Esophagus muscularis mucosa (tissue), 4 donors: ENCODE results near the gene RASAL2. TPM values are rescaled to one million over a fixed set of nuclear protein-coding genes. Genes with fewer than 3 reads are reported as not detected.

ENCODE experiments used
- DNase-seq: peaks from one replicate; pipeline ENCODE4 v3.0.0-alpha.2; 2017; ENCODE audit errors: extremely low spot score
- H3K27ac ChIP-seq, 4 donors: fragments of 200-600 bp; sonication (generic); replicated peaks in 1 of 4; 1 replicate in 3 of 4; 2 replicates in 1 of 4; pipeline ENCODE4 v1.5.1; 2016 to 2019; ENCODE audit warnings: mild to moderate bottlenecking in 1 of 4
- H3K27me3 ChIP-seq, 4 donors: fragments of 200-600 bp; sonication (generic); one replicate each; pipeline versions ENCODE4 v1.5.1 to v1.6.0; 2016 to 2019
- H3K36me3 ChIP-seq, 4 donors: fragments of 200-600 bp; sonication (generic); one replicate each; pipeline ENCODE4 v1.5.1; 2016 to 2019
- H3K4me1 ChIP-seq, 4 donors: fragments of 200-600 bp; sonication (generic); one replicate each; pipeline ENCODE4 v1.5.1; 2016 to 2019
- H3K4me3 ChIP-seq, 4 donors: fragments of 200-600 bp; sonication (generic); 1 replicate in 2 of 4; 2 replicates in 2 of 4; pipeline ENCODE4 v1.5.1; 2016 to 2019; ENCODE audit warnings: mild to moderate bottlenecking in 4 of 4, moderate library complexity in 1 of 4
- H3K9me3 ChIP-seq, 4 donors: fragments of 200-600 bp; sonication (generic); 1 replicate in 3 of 4; 2 replicates in 1 of 4; pipeline ENCODE4 v1.5.1; 2016 to 2019
- EP300 ChIP-seq: sonication (generic); formaldehyde crosslinking; IDR thresholded peaks from one replicate; pipeline ENCODE4 v1.6.1; 2017; ENCODE audit warnings: antibody characterized with exemption
- POLR2A ChIP-seq: fragments of 450-650 bp; IDR thresholded peaks from one replicate; pipeline ENCODE4 v1.6.1; 2017; ENCODE audit warnings: antibody characterized with exemption, moderate library complexity, mild to moderate bottlenecking, low read depth
- POLR2AphosphoS5 ChIP-seq, 2 donors: sonication (generic); formaldehyde crosslinking; IDR thresholded peaks; one replicate each; pipeline ENCODE4 v1.6.1; 2017; ENCODE audit warnings: antibody characterized with exemption in 2 of 2
- whole genome bisulfite sequencing: methylation state at CpG from one replicate; pipeline ENCODE4 v1.1.5; 2018; 5-methylcytosine and 5-hydroxymethylcytosine counted together
- intact Hi-C: fragments of 100-400 bp; cut with DNase I; formaldehyde crosslinking; loops from one replicate; pipeline ENCODE4 v1.15.1; 2023
- total RNA-seq, 4 donors: library from RNA; depleted of rRNA; stranded (reverse); fragments of >200 nt; gene quantifications; one replicate each; pipeline versions ENCODE4 v1.1.0 to v1.2.1, GENCODE V29; 2016
- TF ChIP-seq, protein P1 (sequence below), 3 experiments: fragments of 200-600 bp in 2 of 3; fragments of 450-650 bp in 1 of 3; sonication (generic) in 2 of 3; IDR thresholded peaks; one replicate each; pipeline ENCODE4 v1.5.1; 2017 to 2019; ENCODE audit warnings: antibody characterized with exemption in 3 of 3, mild to moderate bottlenecking in 2 of 3, moderate library complexity in 1 of 3

RASAL2 gene
- total RNA-seq, 4 donors from 2014 or later: 11.6 to 30.0 (median 22.3) TPM

DNA sequence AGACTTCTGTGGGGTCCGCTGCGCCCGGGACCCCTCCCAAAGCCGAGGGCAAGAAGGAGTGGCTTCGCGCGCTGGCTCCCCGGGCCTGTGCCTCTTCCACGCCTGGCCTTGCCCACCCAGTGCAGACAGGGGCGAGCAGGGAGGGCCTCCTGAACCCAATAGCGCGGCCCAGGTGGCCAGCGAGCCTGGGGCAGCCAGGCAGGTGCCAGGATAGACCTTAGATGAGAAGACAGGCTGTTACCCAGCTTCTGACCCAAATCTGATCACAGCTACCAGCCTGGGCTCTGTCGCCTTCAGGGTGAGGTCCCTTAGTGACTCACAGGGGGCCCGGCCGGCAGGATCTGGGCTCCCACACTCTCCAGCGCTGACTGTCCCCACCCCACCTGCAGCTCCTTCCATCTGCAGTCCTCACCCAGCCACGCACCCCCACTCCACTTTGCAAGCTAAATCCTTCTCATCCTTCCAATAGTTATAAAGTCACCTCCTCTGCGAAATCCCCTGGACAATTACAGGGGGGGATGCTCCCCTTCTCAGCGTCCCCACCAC is 393.2 kb downstream of the RASAL2 start:
- TF ChIP-seq POLR2AphosphoS5 (IDR thresholded peaks at IDR 0.05): no peak
- TF ChIP-seq, protein P1, sequence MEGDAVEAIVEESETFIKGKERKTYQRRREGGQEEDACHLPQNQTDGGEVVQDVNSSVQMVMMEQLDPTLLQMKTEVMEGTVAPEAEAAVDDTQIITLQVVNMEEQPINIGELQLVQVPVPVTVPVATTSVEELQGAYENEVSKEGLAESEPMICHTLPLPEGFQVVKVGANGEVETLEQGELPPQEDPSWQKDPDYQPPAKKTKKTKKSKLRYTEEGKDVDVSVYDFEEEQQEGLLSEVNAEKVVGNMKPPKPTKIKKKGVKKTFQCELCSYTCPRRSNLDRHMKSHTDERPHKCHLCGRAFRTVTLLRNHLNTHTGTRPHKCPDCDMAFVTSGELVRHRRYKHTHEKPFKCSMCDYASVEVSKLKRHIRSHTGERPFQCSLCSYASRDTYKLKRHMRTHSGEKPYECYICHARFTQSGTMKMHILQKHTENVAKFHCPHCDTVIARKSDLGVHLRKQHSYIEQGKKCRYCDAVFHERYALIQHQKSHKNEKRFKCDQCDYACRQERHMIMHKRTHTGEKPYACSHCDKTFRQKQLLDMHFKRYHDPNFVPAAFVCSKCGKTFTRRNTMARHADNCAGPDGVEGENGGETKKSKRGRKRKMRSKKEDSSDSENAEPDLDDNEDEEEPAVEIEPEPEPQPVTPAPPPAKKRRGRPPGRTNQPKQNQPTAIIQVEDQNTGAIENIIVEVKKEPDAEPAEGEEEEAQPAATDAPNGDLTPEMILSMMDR (IDR thresholded peaks at IDR 0.05): no peak
- TF ChIP-seq EP300: no peak
- TF ChIP-seq POLR2A: no peak
- no peak overlapping the region for H3K27ac ChIP-seq
- peak overlapping the region; percentile 39 to 46 (median 42) for H3K4me3 ChIP-seq

DNA sequence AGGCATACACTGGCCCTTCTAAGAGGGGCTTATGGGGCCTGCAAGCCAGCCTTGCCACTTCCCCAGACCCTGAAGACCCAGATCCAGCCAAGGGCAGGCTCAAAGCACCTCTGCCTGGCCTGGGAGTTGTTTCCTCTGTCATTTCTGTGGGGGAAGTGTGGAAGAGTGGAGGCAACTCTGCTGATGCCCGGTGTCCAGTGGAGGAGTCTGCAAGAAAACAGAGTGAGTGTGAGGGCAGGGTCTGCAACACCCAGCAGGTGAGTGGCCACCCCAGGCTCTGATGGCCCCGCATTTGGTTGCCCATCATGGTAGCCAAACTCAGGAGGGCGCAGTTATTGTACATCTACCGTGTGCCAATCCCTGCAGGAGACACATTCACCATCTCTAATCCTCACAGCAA is 394.5 kb downstream of the RASAL2 start:
- peak; percentile 83 for DNase-seq
- no peak overlapping the region for H3K27ac ChIP-seq
- TF ChIP-seq, protein P1 (IDR thresholded peaks at IDR 0.05): no peak
- TF ChIP-seq EP300 (no peak), POLR2A (no peak), POLR2AphosphoS5 (IDR thresholded peaks at IDR 0.05) (no peak)
- peaks cover 5 to 20% (median 18%) of the 10 kb centered on the region in 4 donors for H3K4me1 ChIP-seq
- H3K9me3 ChIP-seq: no peaks in the 10 kb centered on the region
- no peak overlapping the region for H3K4me3 ChIP-seq
- peaks cover 0 to 19% (median 0%) of the 10 kb centered on the region in 4 donors for H3K27me3 ChIP-seq
- intact Hi-C loops: no loop called here
- 93% methylated on average over 4 of the region's 4 CpGs for WGBS
- H3K36me3 ChIP-seq: no peaks in the 10 kb centered on the region

More for the DNA sequence above, 393.2 kb downstream of the RASAL2 start:
- no peaks in the 10 kb centered on the region for H3K36me3 ChIP-seq
- no peaks in the 10 kb centered on the region for H3K9me3 ChIP-seq
- DNase-seq: no peak
- H3K4me1 ChIP-seq: peaks cover 5 to 20% (median 18%) of the 10 kb centered on the region in 4 donors
- peaks cover 0 to 19% (median 0%) of the 10 kb centered on the region in 4 donors for H3K27me3 ChIP-seq
- 89% methylated on average over 6 of the region's 20 CpGs for WGBS
- intact Hi-C loops: no loop called here

DNA sequence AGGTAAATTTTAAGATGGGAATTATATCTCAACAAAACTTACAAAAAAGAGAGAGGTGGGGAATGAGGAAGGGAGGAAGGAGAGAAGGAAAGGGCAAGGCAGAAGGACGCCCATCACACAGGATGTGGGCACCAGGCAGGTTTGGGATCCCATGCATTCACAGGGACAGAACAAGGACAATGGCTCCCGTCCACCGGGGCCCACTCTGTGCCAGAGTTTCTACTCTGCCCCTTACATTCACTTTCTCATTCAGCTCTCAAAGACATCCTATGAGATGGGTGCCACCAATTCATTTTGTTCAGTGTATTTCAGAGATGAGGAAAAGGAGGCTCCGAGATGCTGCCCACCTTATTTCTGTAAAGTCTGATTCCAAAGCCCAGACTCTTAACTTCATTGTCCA is 395.5 kb downstream of the RASAL2 start:
- no peak for DNase-seq
- intact Hi-C loops: no loop called here
- Histone ChIP-seq H3K4me3 (no peak overlapping the region), H3K36me3 (no peaks in the 10 kb centered on the region), H3K9me3 (no peaks in the 10 kb centered on the region), H3K27me3 (peaks cover 0 to 19% (median 0%) of the 10 kb centered on the region in 4 donors), H3K4me1 (peaks cover 5 to 20% (median 18%) of the 10 kb centered on the region in 4 donors), H3K27ac (no peak overlapping the region)
- TF ChIP-seq POLR2AphosphoS5 (IDR thresholded peaks at IDR 0.05): no peak
- TF ChIP-seq POLR2A: no peak
- no peak for TF ChIP-seq EP300
- TF ChIP-seq, protein P1 (IDR thresholded peaks at IDR 0.05): no peak
- 92% methylated on average over 4 of the region's 4 CpGs for WGBS

DNA sequence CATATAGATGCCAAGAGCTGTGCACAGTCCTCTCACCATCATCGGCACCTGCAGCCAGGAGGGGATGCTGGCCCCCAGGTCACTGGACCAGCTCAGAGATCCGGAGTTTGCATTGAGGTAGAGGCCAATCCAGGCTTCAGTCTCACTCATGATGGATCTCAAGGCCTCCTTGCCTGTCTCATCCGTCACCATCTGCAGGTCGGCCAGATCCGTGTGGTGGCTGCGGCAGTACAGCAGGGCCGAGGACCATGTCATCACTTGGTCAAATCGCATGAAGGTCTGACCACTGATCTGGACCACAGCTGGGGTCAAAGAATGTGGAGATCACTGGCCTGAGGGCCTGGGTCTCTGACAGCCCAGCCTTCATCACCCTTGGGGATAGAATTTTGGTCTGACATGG is 396.2 kb downstream of the RASAL2 start:
- intact Hi-C loops: no loop called here
- no peaks in the 10 kb centered on the region for H3K36me3 ChIP-seq

More for the DNA sequence above, 396.2 kb downstream of the RASAL2 start:
- H3K4me3 ChIP-seq: no peak overlapping the region
- no peak for DNase-seq
- no peak for TF ChIP-seq POLR2AphosphoS5 (IDR thresholded peaks at IDR 0.05)
- no peak for TF ChIP-seq POLR2A
- TF ChIP-seq, protein P1 (IDR thresholded peaks at IDR 0.05): no peak
- no peak for TF ChIP-seq EP300
- H3K4me1 ChIP-seq: peaks cover 5 to 19% (median 17%) of the 10 kb centered on the region in 4 donors
- no peaks in the 10 kb centered on the region for H3K9me3 ChIP-seq
- no peak overlapping the region for H3K27ac ChIP-seq
- H3K27me3 ChIP-seq: peaks cover 0 to 19% (median 0%) of the 10 kb centered on the region in 4 donors
- WGBS: 100% methylated on average over 4 of the region's 8 CpGs
